ENCODE measurements around the gene CEBPA. TPM values are rescaled to one million over a fixed set of nuclear protein-coding genes. Genes with fewer than 3 reads are reported as not detected.

Gene CEBPA
- total RNA-seq, 1 donor from 2014 or later: 8.5 TPM

DNA sequence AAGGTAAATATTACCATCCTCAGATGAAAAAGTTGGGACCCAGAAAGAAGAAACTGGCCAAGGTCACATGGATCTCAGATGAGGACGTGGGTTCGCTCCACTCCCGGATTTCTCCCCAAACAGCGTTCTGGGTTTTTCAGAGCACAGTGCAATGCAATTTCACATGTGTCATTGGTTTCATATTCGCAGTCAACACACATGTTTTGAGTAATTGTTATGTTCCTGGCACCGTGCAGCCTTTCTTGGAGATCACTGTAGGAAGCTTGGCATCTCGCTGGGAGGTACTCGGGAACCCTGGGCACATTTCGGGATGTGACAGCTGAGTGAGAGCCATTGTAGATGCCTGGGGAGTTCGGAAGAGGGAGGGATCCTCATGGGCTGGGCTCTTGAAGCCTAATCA lies 45.0 kb upstream of the CEBPA start:
- Mint-ChIP-seq H3K27ac (no peak overlapping the region), H3K36me3 (no peaks in the 10 kb centered on the region), H3K9me3 (no peaks in the 10 kb centered on the region), H3K4me1 (peaks cover 4% of the 10 kb centered on the region), H3K27me3 (ENCODE audit: low read depth) (peaks cover 61% of the 10 kb centered on the region), H3K4me3 (no peak overlapping the region)
- no peak for DNase-seq (ENCODE audit: low spot score in 2 of 2, unreplicated experiment in 2 of 2)
- TF ChIP-seq, protein P1, sequence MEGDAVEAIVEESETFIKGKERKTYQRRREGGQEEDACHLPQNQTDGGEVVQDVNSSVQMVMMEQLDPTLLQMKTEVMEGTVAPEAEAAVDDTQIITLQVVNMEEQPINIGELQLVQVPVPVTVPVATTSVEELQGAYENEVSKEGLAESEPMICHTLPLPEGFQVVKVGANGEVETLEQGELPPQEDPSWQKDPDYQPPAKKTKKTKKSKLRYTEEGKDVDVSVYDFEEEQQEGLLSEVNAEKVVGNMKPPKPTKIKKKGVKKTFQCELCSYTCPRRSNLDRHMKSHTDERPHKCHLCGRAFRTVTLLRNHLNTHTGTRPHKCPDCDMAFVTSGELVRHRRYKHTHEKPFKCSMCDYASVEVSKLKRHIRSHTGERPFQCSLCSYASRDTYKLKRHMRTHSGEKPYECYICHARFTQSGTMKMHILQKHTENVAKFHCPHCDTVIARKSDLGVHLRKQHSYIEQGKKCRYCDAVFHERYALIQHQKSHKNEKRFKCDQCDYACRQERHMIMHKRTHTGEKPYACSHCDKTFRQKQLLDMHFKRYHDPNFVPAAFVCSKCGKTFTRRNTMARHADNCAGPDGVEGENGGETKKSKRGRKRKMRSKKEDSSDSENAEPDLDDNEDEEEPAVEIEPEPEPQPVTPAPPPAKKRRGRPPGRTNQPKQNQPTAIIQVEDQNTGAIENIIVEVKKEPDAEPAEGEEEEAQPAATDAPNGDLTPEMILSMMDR (IDR thresholded peaks at IDR 0.05; ENCODE audit: unreplicated experiment): no peak

DNA sequence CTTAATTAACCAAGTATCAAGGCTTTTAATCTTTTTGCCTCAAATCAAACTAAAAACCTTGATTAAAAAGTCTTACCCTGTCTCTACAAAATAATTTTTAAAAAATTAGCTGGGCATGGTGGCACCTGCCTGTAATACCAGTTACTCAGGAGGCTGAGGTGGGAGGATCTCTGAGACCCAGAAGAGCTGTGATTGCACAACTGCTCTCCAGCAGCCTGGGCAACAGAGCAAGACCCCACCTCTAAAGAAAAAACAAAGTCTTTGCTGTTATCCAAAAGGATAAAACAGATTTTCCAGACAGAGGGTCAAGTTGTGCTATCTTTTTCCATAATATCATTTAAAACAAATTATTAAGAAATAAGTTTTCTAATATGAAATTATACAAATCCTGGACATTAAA lies 44.3 kb upstream of the CEBPA start:
- Mint-ChIP-seq H3K9me3 (no peaks in the 10 kb centered on the region), H3K36me3 (no peaks in the 10 kb centered on the region), H3K4me3 (no peak overlapping the region), H3K4me1 (peaks cover 4% of the 10 kb centered on the region), H3K27me3 (ENCODE audit: low read depth) (peaks cover 68% of the 10 kb centered on the region), H3K27ac (no peak overlapping the region)
- TF ChIP-seq, protein P1 (IDR thresholded peaks at IDR 0.05; ENCODE audit: unreplicated experiment): no peak
- DNase-seq (ENCODE audit: low spot score in 2 of 2, unreplicated experiment in 2 of 2): no peak

DNA sequence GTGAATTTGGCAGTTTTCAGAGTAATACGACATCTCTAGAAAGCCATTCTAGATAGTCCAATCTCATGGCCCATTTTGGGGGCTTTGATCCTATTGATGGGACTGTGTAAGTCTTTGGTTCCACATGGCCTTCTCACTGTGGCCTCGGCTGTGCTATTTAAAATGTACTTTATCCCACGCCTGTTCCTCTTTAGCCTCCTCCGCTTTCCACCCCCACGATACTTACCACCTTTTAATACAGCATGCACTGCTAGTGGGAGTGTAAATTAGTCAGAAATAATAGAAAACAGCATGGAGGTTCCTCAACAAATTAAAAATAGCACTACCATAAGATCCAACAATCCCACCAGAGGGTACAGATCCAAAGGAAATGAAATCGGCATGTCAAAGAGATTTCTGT lies 42.8 kb upstream of the CEBPA start:
- TF ChIP-seq, protein P1 (IDR thresholded peaks at IDR 0.05; ENCODE audit: unreplicated experiment): no peak
- Mint-ChIP-seq H3K4me3 (no peak overlapping the region), H3K36me3 (no peaks in the 10 kb centered on the region), H3K27me3 (ENCODE audit: low read depth) (peaks cover 78% of the 10 kb centered on the region), H3K4me1 (peaks cover 4% of the 10 kb centered on the region), H3K9me3 (no peaks in the 10 kb centered on the region), H3K27ac (no peak overlapping the region)
- DNase-seq (ENCODE audit: low spot score in 2 of 2, unreplicated experiment in 2 of 2): no peak

DNA sequence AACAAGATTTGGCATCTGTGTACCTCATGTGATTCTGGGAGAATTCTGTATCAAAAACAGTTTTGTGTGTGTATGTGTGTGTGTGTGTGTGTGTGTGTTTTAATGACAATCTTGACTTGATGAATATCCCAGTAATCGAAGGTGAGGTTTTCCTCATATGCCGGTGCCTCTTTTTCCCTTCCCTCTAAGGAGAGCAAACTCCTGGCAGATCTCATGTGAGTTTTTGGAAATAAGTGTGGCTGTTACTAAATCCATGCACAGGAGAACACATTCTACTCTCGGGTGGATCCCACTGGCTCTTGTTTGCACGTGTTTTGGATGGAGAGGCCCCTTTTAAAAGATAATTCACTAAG lies 42.2 kb upstream of the CEBPA start:
- no peak for DNase-seq (ENCODE audit: low spot score in 2 of 2, unreplicated experiment in 2 of 2)

DNA sequence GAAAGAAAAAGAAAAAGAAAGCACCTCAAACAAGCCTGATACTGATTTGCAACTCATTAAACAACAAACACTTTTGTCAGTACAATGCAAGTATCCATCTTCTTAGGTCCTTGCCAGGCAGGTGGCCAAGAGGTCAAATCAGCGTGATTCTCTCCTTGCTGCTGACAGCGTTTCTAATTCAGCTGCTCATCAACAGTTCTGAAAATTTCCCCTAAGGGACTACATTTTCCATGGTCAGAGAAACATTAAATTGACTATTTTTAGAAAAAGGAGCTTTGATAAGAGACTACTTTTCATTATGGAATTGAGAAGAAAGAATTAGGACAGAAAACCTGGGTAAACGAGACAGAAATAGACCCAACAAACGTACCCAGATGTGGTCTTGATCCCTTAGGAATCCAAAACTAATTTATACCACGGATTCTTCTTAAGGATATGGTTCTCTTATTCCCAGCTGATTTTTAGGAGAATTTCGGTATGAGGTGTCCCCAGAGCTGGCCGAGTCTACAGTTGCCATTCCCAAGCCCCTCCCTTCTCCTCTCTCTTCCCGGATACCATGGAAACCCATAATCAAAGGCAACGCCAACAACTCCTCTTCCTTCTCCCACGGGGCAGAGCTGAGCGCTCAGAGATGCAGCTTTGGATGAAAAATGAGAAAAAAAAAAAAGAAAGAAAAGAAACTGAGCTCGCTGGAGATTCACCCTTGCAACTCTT lies 41.7 kb upstream of the CEBPA start:
- no peak for DNase-seq (ENCODE audit: low spot score in 2 of 2, unreplicated experiment in 2 of 2)
- Mint-ChIP-seq H3K4me1 (peaks cover 4% of the 10 kb centered on the region), H3K4me3 (no peak overlapping the region), H3K9me3 (no peaks in the 10 kb centered on the region), H3K36me3 (no peaks in the 10 kb centered on the region), H3K27ac (no peak overlapping the region), H3K27me3 (ENCODE audit: low read depth) (peaks cover 82% of the 10 kb centered on the region)
- TF ChIP-seq, protein P1 (IDR thresholded peaks at IDR 0.05; ENCODE audit: unreplicated experiment): no peak

More for the DNA sequence above, 42.2 kb upstream of the CEBPA start:
- Mint-ChIP-seq H3K27me3 (ENCODE audit: low read depth) (peaks cover 76% of the 10 kb centered on the region), H3K4me1 (peaks cover 4% of the 10 kb centered on the region), H3K27ac (no peak overlapping the region), H3K36me3 (no peaks in the 10 kb centered on the region), H3K9me3 (no peaks in the 10 kb centered on the region), H3K4me3 (no peak overlapping the region)
- TF ChIP-seq, protein P1 (IDR thresholded peaks at IDR 0.05; ENCODE audit: unreplicated experiment): no peak
